CD4-positive, alpha-beta memory T cell (primary cell): ENCODE results near the gene ZMPSTE24. TPM values are rescaled to one million over a fixed set of nuclear protein-coding genes. Genes with fewer than 3 reads are reported as not detected.

Source experiments
- CTCF ChIA-PET: fragments of 350-600 bp; sonication (Branson Sonifier 250); formaldehyde crosslinking; loops from one replicate; lab custom pipeline; 2021; ENCODE audit warnings: inconsistent platforms; ENCODE audit not compliant: partially characterized antibody; lab: Charles Lee
- POLR2A ChIA-PET: fragments of 350-600 bp; sonication (Branson Sonifier 250); formaldehyde crosslinking; loops from one replicate; lab custom pipeline; 2021; ENCODE audit not compliant: partially characterized antibody; lab: Charles Lee
- DNase-seq, 5 donors: peaks; one replicate each; pipeline versions ENCODE4 v3.0.0 to v3.0.0-alpha.2; 2020 to 2022; ENCODE audit warnings: mixed read lengths in 1 of 5
- H3K27ac ChIP-seq: one replicate; pipeline ENCODE4 v1.7.0; 2013; ENCODE audit warnings: low read depth, low read length
- H3K27me3 ChIP-seq: 2 replicates; pipeline ENCODE4 v1.7.0; 2013; ENCODE audit warnings: mild to moderate bottlenecking, low read length, moderate library complexity; ENCODE audit not compliant: insufficient read depth
- H3K36me3 ChIP-seq: 2 replicates; pipeline ENCODE4 v1.7.0; 2013; ENCODE audit warnings: mild to moderate bottlenecking, low read length, moderate library complexity; ENCODE audit not compliant: insufficient read depth
- H3K4me1 ChIP-seq: 2 replicates; pipeline ENCODE4 v1.7.0; 2013; ENCODE audit warnings: mild to moderate bottlenecking, low read length, moderate library complexity; ENCODE audit not compliant: insufficient read depth
- H3K4me3 ChIP-seq, 2 donors: one replicate each; pipeline ENCODE4 v1.7.0; 2013; ENCODE audit warnings: low read length in 2 of 2, mild to moderate bottlenecking in 1 of 2
- H3K9me3 ChIP-seq, 2 donors: one replicate each; pipeline ENCODE4 v1.7.0; 2013; ENCODE audit warnings: low read length in 2 of 2, control low read depth in 1 of 2; ENCODE audit not compliant: control insufficient read depth in 1 of 2
- H3K27ac Mint-ChIP-seq, 7 donors: one replicate each; pipeline ENCODE4 v1.8.0; 2020 to 2021; ENCODE audit warnings: mixed read lengths in 7 of 7, mild to moderate bottlenecking in 6 of 7, inconsistent platforms in 3 of 7, moderate library complexity in 3 of 7
- H3K27me3 Mint-ChIP-seq, 2 donors: one replicate each; pipeline ENCODE4 v1.8.0; 2020 to 2021; ENCODE audit warnings: mixed read lengths in 2 of 2
- H3K36me3 Mint-ChIP-seq, 2 donors: one replicate each; pipeline ENCODE4 v1.8.0; 2020 to 2021; ENCODE audit warnings: mixed read lengths in 2 of 2, inconsistent platforms in 1 of 2, mild to moderate bottlenecking in 1 of 2
- H3K4me1 Mint-ChIP-seq, 4 donors: one replicate each; pipeline ENCODE4 v1.8.0; 2020 to 2021; ENCODE audit warnings: mixed read lengths in 4 of 4, mild to moderate bottlenecking in 1 of 4
- H3K4me3 Mint-ChIP-seq, 8 donors: one replicate each; pipeline ENCODE4 v1.8.0; 2020 to 2021; ENCODE audit warnings: mixed read lengths in 8 of 8, mild to moderate bottlenecking in 7 of 8, moderate library complexity in 6 of 8, inconsistent platforms in 3 of 8
- H3K9me3 Mint-ChIP-seq, 8 donors: one replicate each; pipeline ENCODE4 v1.8.0; 2020 to 2021; ENCODE audit warnings: mixed read lengths in 8 of 8, mild to moderate bottlenecking in 5 of 8, inconsistent platforms in 3 of 8, moderate library complexity in 1 of 8
- intact Hi-C: fragments of 100-400 bp; cut with micrococcal nuclease; formaldehyde crosslinking; loops from one replicate; pipeline ENCODE4 v1.15.1; 2023
- polyA plus RNA-seq, 2 donors: library from polyadenylated mRNA; unstranded; fragments of 300-500 nt; fragmentation: Illumina TruSeq; gene quantifications; one replicate each; pipeline ENCODE4 v1.2.3, GENCODE V29; 2021
- total RNA-seq, 2 experiments: library from RNA; stranded (reverse); gene quantifications; one replicate each; pipeline ENCODE4 v1.2.3, GENCODE V29; 2021

Gene ZMPSTE24
- total and polyA plus RNA-seq, 4 experiments from 2014 or later: 19.7 to 44.1 (median 24.0) TPM

DNA sequence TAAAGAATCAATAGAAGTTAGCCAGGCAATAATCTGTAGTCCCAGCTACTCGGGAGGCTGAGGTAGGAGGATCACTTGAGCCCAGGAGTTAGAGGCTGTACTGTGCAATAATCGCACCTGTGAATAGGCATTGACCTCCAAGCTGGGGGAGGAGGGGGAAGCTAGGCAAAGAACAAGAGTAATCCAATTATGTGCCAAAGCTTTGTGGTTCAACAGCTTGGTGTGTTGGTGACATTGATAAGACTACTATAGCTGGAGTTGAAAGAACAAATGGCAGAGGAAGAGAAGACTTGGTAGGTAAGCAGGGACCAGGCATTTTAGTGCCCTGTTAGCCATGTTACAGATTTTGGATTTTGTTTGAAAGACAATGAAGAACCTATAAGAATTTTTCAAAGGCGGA is 12.3 kb upstream of the ZMPSTE24 start:
- peaks cover 16% of the 10 kb centered on the region for H3K4me1 ChIP-seq

DNA sequence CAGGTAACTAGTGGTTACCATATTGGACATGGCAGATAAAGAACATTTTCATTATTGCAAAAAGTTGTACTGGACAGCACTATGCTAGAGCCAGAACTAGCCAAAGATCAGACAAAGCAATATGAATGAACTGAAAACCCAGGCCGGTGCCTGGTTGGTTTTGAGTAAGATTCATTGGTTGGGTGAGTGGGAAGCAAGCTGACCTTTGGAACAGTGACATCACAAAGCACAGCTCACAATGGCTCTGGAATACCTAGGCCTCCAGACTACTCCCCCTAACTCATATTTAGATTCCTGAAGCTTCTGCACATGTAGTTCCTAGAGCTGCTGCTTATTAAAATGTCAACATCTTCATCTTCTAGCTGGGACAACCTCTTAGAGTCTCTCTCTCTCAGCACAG is 10.4 kb upstream of the ZMPSTE24 start, which contains the start of gene TMCO2:
Gene TMCO2, plus strand, starts transcription at position 283 of the 400 bp plus-strand sequence. Its CDS starts 57 bp downstream, at position 340.
- POLR2A ChIA-PET: interaction anchor here (1.0 kb wide), 1 partner anchor 10 kb away, joined by 4 read pairs; no protein-coding TSS in a partner anchor
- H3K4me1 Mint-ChIP-seq: peaks cover 0 to 4% (median 3%) of the 10 kb centered on the region in 4 donors
- H3K27ac ChIP-seq: no peak within 1 kb of the TSS

More for the DNA sequence above, 12.3 kb upstream of the ZMPSTE24 start:
- ChIA-PET CTCF (no interaction called here), POLR2A (no interaction called here)
- Mint-ChIP-seq H3K36me3 (no peaks in the 10 kb centered on the region), H3K27me3 (no peaks in the 10 kb centered on the region), H3K4me3 (no peak overlapping the region), H3K4me1 (peaks cover 10 to 19% (median 15%) of the 10 kb centered on the region in 4 donors), H3K27ac (peak overlapping the region in 1 of 7 donors; percentile 43), H3K9me3 (no peaks in the 10 kb centered on the region)
- H3K27ac ChIP-seq: no peak overlapping the region
- H3K36me3 ChIP-seq: no peaks in the 10 kb centered on the region
- no peak for DNase-seq
- no peak overlapping the region for H3K4me3 ChIP-seq
- intact Hi-C loops: no loop called here
- H3K9me3 ChIP-seq: no peaks in the 10 kb centered on the region
- H3K27me3 ChIP-seq: no peaks in the 10 kb centered on the region

DNA sequence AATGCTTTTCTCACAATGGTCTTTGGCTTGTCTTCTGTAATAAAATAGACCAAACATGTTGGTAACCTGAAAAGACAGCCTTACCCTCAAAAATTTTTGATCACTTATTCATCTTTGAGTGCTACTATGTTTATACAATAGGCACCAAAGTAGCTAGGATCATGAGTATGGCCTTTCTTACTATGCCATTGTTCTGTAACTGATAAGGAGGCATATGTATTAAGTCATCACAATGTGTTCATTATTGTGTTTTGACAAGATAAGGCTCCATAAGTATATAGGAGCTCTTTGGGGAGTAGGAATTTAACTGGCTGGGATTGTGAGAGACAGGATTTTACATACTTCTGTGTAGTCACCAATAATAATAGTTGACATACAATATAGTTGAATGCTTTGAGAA is 9.6 kb upstream of the ZMPSTE24 start:
- H3K27me3 ChIP-seq: no peaks in the 10 kb centered on the region
- no peaks in the 10 kb centered on the region for H3K9me3 ChIP-seq
- ChIA-PET CTCF (no interaction called here), POLR2A (no interaction called here)
- no peak overlapping the region for H3K4me3 Mint-ChIP-seq
- H3K27me3 Mint-ChIP-seq: no peaks in the 10 kb centered on the region
- peaks cover 0 to 4% (median 3%) of the 10 kb centered on the region in 4 donors for H3K4me1 Mint-ChIP-seq
- H3K9me3 Mint-ChIP-seq: no peaks in the 10 kb centered on the region
- no peaks in the 10 kb centered on the region for H3K36me3 Mint-ChIP-seq
- intact Hi-C loops: no loop called here
- H3K4me3 ChIP-seq: no peak overlapping the region
- no peak for DNase-seq
- no peak overlapping the region for H3K27ac ChIP-seq
- no peak overlapping the region for H3K27ac Mint-ChIP-seq
- H3K36me3 ChIP-seq: no peaks in the 10 kb centered on the region
- H3K4me1 ChIP-seq: no peaks in the 10 kb centered on the region

More for the DNA sequence above, 10.4 kb upstream of the ZMPSTE24 start, which contains the start of gene TMCO2:
- Mint-ChIP-seq H3K36me3 (no peaks in the 10 kb centered on the region), H3K27ac (no peak within 1 kb of the TSS), H3K4me3 (no peak within 1 kb of the TSS), H3K9me3 (no peaks in the 10 kb centered on the region), H3K27me3 (no peaks in the 10 kb centered on the region)
- no peak for DNase-seq
- Histone ChIP-seq H3K9me3 (no peaks in the 10 kb centered on the region), H3K4me1 (no peaks in the 10 kb centered on the region), H3K27me3 (no peaks in the 10 kb centered on the region), H3K36me3 (no peaks in the 10 kb centered on the region), H3K4me3 (no peak within 1 kb of the TSS)
- CTCF ChIA-PET: no interaction called here
- intact Hi-C loops: no loop called here

GRCh38 chr1:40251456-40251855 is 6.6 kb upstream of the ZMPSTE24 start:
- Histone ChIP-seq H3K9me3 (no peaks in the 10 kb centered on the region), H3K4me1 (peaks cover 13% of the 10 kb centered on the region), H3K27ac (no peak overlapping the region), H3K27me3 (no peaks in the 10 kb centered on the region), H3K36me3 (no peaks in the 10 kb centered on the region), H3K4me3 (no peak overlapping the region)
- ChIA-PET POLR2A (no interaction called here), CTCF (no interaction called here)
- Mint-ChIP-seq H3K27ac (peak overlapping the region in 2 of 7 donors; percentile 11 to 64), H3K4me1 (peaks cover 2 to 19% (median 7%) of the 10 kb centered on the region in 4 donors), H3K9me3 (no peaks in the 10 kb centered on the region), H3K36me3 (no peaks in the 10 kb centered on the region), H3K27me3 (no peaks in the 10 kb centered on the region), H3K4me3 (no peak overlapping the region)
- intact Hi-C loops: no loop called here
- no peak for DNase-seq

- Histone ChIP-seq H3K9me3 (no peaks in the 10 kb centered on the region), H3K4me3 (no peak overlapping the region), H3K27ac (no peak overlapping the region), H3K27me3 (no peaks in the 10 kb centered on the region), H3K36me3 (no peaks in the 10 kb centered on the region), H3K4me1 (peaks cover 22% of the 10 kb centered on the region)
- CTCF ChIA-PET: no interaction called here
- Mint-ChIP-seq H3K4me3 (no peak overlapping the region), H3K4me1 (peaks cover 11 to 29% (median 13%) of the 10 kb centered on the region in 4 donors), H3K36me3 (peaks cover 0 to 5% of the 10 kb centered on the region in 2 donors), H3K9me3 (no peaks in the 10 kb centered on the region), H3K27me3 (no peaks in the 10 kb centered on the region), H3K27ac (no peak overlapping the region)
- POLR2A ChIA-PET: no interaction called here
- no peak for DNase-seq
- intact Hi-C loops: no loop called here
Measured at GRCh38 chr1:40252601-40253000, 5.4 kb upstream of the ZMPSTE24 start.

DNA sequence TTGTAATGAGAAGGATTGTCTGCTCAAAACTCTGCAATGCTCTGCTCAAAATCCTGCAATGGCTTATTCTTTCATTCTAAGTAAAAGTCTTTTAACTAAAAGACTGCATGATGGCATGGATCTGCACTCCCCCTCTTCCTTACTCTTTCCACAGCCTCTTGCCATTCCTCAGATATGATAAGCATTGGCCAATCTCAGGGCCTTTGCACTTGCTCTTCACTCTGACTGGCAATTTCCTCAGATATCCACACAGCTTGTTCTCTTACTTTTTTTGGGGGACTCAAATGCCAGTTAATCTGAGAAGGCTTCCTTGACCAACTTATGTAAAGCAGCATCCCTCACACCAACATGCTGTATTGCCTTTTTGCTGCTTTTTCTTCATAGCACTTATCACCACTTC is 2.8 kb upstream of the ZMPSTE24 start:
- Mint-ChIP-seq H3K27me3 (no peaks in the 10 kb centered on the region), H3K4me1 (peaks cover 18 to 49% (median 26%) of the 10 kb centered on the region in 4 donors), H3K9me3 (no peaks in the 10 kb centered on the region), H3K4me3 (no peak overlapping the region), H3K36me3 (peaks cover 1 to 15% of the 10 kb centered on the region in 2 donors), H3K27ac (peak overlapping the region in 1 of 7 donors; percentile 100)
- H3K4me3 ChIP-seq: no peak overlapping the region
- no peak for DNase-seq
- H3K4me1 ChIP-seq: peaks cover 33% of the 10 kb centered on the region
- no peaks in the 10 kb centered on the region for H3K27me3 ChIP-seq
- POLR2A ChIA-PET: interaction anchor here (3.3 kb wide), 1 partner anchor 14 kb away, joined by 45 read pairs; no protein-coding TSS in a partner anchor
- peaks cover 2% of the 10 kb centered on the region for H3K36me3 ChIP-seq
- CTCF ChIA-PET: interaction anchor here (1.2 to 3.5 kb wide), 2 partner anchors 83 to 102 kb away, joined by 4 to 16 read pairs; no protein-coding TSS in a partner anchor
- intact Hi-C loops: no loop called here
- H3K9me3 ChIP-seq: no peaks in the 10 kb centered on the region
- H3K27ac ChIP-seq: no peak overlapping the region

GRCh38 chr1:40256401-40257084 is 1.5 kb upstream of the ZMPSTE24 start:
- ChIA-PET POLR2A (interaction anchor here (1.3 to 3.3 kb wide), 5 partner anchors 10 to 193 kb away, joined by 3 to 45 read pairs (median 4); partner anchors contain the start of genes PPT1, RLF and ZFP69B), CTCF (interaction anchor here (1.1 to 3.5 kb wide), 4 partner anchors 13 to 103 kb away, joined by 3 to 16 read pairs (median 5); no protein-coding TSS in a partner anchor)
- H3K4me1 Mint-ChIP-seq: peaks cover 20 to 55% (median 33%) of the 10 kb centered on the region in 4 donors
- peaks cover 15% of the 10 kb centered on the region for H3K36me3 ChIP-seq
- H3K9me3 ChIP-seq: no peaks in the 10 kb centered on the region
- no peaks in the 10 kb centered on the region for H3K27me3 ChIP-seq
- peaks cover 33% of the 10 kb centered on the region for H3K4me1 ChIP-seq
- H3K27me3 Mint-ChIP-seq: no peaks in the 10 kb centered on the region
- intact Hi-C loops: no loop called here
- peak overlapping the region; percentile 39 to 98 (median 96) for H3K4me3 Mint-ChIP-seq
- no peak for DNase-seq
- H3K36me3 Mint-ChIP-seq: peaks cover 14 to 28% of the 10 kb centered on the region in 2 donors
- H3K27ac Mint-ChIP-seq: peak overlapping the region; percentile 98 to 100 (median 99)
- H3K4me3 ChIP-seq: no peak overlapping the region
- H3K27ac ChIP-seq: peak overlapping the region; percentile 98
- no peaks in the 10 kb centered on the region for H3K9me3 Mint-ChIP-seq
